HG03159 (cell line): ENCODE measurements around the gene DPP10.

Experiments used
- ATAC-seq: cut with Tn5 transposase; IDR thresholded peaks from one replicate; pipeline ENCODE4 v1.9.1; 2021; ENCODE audit warnings: mild to moderate bottlenecking, moderate library complexity; ENCODE audit not compliant: unreplicated experiment

The DPP10 gene

DNA sequence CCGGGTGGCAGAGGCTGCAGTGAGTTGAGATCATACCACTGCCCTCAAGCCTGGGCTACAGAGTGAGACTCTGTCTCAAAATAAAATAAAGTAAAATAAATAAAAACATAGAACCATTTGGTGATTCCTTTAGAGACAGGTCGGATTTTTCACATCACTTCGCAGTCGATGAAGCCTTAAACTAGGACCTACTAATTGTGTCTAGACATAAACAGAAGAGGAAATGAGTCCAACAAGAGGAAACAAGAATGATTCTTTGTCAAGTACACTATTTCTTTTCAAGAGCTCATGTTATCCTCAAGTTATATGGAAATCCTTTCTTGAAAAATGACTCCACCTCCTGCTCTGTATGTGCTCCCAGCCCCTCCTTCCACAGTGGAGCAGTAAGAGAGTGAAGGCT, 758.9 kb downstream of the DPP10 start:
- ATAC-seq = no peak

- no peak for ATAC-seq
Observed at GRCh38 chr2:115208493-115209164, 766.2 kb downstream of the DPP10 start.

DNA sequence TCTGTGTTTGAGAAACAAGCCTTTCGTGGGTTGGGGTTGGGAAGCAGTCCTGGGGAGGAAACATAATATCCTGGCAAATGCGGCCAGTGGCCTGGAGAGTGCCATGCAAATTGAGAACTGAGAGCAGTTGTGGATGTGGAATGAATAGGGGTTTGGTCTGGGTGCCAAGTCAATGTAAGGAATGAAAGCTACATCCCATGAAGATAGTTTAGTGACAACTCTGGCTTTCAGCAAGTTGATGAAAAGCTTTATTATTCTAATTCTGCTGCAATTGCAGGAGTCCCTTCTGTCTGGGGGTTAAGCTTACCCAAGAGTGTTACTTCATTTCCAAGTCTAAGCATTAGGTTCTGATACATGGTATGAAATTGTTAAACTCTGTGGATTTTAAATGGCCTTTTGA, 771.6 kb downstream of the DPP10 start:
- no peak for ATAC-seq

- no peak for ATAC-seq
Observed at GRCh38 chr2:115219296-115219695, 776.9 kb downstream of the DPP10 start.

DNA sequence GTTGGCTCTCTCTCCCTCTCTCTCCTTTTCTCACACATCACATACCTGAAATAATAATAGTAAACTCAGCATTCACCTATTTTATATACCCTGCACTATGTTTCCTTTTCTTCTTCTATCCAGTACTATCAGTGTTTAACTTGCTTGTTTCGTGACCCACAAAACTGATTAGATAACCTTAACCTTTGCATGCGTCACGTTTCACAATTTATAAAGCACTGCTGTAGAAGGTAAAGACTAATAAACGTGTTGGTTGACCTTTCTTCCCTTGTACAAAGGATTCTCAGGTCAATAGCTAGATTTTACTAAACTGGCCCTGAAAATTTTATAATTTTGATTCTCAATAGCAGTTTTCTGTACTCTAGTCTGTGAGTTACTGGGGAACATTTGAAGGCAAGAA, 791.7 kb downstream of the DPP10 start:
- ATAC-seq = no peak

GRCh38 chr2:115234737-115235136, 792.3 kb downstream of the DPP10 start:
- ATAC-seq = no peak

- no peak for ATAC-seq
Observed at GRCh38 chr2:115248066-115248465, 805.6 kb downstream of the DPP10 start.

- no peak for ATAC-seq
Observed at GRCh38 chr2:115277366-115277765, 834.9 kb downstream of the DPP10 start.

- ATAC-seq = no peak
Observed at GRCh38 chr2:115285416-115285815, 843.0 kb downstream of the DPP10 start.

GRCh38 chr2:115290478-115290877, 848.0 kb downstream of the DPP10 start:
- no peak for ATAC-seq

DNA sequence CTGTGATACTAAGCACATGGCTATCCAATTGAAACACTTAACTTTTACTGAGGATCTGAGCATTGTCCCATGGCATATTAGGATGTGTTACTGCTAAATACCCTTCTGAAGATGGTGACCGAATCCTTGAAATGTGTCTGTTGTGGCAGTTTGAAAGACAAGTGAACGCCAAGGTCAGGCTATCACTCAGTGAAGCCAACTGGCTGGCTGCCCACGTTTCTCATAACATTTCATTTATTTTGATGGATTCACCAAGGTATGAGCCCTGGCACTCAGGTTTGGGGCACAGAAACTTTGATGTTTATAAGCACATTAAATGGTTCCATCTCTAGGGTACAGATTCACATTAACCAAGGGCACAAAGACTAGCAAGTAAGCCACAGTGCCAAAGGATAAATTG, 850.3 kb downstream of the DPP10 start:
- no peak for ATAC-seq

GRCh38 chr2:115294999-115295398, 852.6 kb downstream of the DPP10 start:
- ATAC-seq = no peak

GRCh38 chr2:115297056-115297455, 854.6 kb downstream of the DPP10 start:
- ATAC-seq = no peak

DNA sequence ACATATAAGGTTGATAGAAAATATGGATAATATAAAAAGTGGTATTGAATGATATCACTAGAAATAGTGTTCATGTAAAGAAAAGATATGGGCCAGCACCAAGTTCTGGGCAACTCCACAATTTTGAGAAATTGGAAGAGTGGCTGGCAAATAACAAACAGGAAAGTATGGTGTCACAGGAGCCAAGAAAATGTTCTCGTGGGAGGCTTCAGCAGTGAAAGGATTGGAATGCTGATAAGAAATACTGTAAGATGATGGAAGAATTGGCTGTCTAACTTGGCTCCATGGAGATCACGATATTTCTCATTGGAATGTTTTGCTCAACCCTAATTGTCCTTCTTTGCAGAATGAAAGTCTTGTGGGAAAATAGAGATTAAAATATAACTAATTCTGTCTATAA, 856.8 kb downstream of the DPP10 start:
- ATAC-seq = no peak

- ATAC-seq = no peak
Observed at GRCh38 chr2:115305712-115306111, 863.3 kb downstream of the DPP10 start.

DNA sequence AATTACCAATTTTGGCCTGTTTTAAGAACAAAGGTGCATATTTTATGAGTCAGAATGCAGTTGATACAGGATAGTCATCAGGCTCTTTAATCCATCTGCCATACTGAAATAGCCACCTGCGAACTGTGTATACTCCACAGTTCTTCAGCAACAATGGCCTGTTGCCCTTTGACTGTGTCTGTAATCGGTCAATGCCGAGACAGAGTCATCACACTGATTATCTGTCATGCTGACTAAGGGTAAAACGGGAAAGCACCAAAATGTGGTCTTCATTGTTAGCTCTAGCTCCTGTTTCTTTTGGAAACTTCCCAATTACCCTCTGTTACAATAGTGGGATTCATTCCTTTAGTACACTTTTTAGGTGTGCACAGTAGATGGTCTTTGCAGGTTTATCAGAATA, 871.7 kb downstream of the DPP10 start:
- no peak for ATAC-seq

GRCh38 chr2:115327061-115327460, 884.6 kb downstream of the DPP10 start:
- no peak for ATAC-seq

GRCh38 chr2:115359550-115359949, 917.1 kb downstream of the DPP10 start:
- no peak for ATAC-seq

GRCh38 chr2:115364093-115364492, 921.7 kb downstream of the DPP10 start:
- no peak for ATAC-seq

- ATAC-seq = no peak
Observed at GRCh38 chr2:115369400-115369799, 927.0 kb downstream of the DPP10 start.

DNA sequence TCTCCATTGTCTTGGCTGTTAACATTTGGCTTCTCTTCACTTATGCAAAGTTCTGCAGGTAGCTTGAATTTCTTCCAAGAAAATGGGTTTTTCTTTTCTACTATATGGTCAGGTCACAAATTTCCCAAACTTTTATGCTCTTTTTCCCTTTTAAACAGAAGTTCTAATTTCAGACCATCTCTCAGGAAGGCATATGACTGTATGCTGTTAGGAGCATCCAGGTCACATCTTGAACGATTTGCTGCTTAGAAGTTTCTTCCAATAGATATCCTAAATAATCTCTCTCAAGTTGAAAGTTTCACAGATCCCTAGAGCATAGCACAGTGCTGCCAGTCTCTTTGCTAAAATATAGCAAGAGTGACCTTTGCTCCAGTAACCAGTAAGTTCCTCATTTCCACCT, 932.5 kb downstream of the DPP10 start:
- ATAC-seq = no peak

GRCh38 chr2:115384399-115384798, 942.0 kb downstream of the DPP10 start:
- no peak for ATAC-seq

GRCh38 chr2:115386465-115386864, 944.0 kb downstream of the DPP10 start:
- no peak for ATAC-seq
